GM12864 (cell line): ENCODE measurements around the gene H19.

Source experiments
- DNase-seq: peaks from one replicate; pipeline ENCODE4 v3.0.0-alpha.2; 2011; ENCODE audit warnings: low read depth
- H3K4me3 ChIP-seq: 2 replicates; pipeline ENCODE4 v1.5.1; 2011; ENCODE audit warnings: mild to moderate bottlenecking, low read depth, low read length, control low read depth
- TF ChIP-seq, protein P1 (sequence below): IDR thresholded peaks from 2 replicates; pipeline ENCODE4 v1.5.1; 2011; ENCODE audit warnings: low read depth, mild to moderate bottlenecking, moderate library complexity, low read length, control low read depth, inconsistent platforms; ENCODE audit errors: missing control alignments

The H19 gene

DNA sequence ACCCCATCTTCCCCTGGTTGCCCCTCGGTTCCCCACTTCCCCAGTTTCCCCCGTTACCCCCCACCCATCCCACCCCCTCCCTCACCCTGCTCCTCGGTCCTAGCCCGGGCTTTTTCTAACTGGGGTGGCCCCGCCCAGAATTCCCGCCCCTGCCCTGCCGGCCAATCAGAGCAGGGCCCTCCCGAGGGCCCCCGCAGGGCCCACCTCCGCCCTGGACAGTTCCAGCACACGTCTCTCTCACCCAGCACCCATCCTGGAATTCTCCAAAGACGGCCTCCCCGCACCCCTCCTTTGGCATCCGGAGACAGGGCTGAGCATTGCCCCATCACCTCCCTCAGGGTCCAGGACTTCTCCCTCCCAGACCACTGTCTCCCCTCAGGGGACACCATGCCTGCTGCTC lies at the start of gene H19:
H19 (minus strand) TSS at position 88 of the 400 bp plus-strand sequence.
- H3K4me3 ChIP-seq: no peak within 1 kb of the TSS
- TF ChIP-seq, protein P1, sequence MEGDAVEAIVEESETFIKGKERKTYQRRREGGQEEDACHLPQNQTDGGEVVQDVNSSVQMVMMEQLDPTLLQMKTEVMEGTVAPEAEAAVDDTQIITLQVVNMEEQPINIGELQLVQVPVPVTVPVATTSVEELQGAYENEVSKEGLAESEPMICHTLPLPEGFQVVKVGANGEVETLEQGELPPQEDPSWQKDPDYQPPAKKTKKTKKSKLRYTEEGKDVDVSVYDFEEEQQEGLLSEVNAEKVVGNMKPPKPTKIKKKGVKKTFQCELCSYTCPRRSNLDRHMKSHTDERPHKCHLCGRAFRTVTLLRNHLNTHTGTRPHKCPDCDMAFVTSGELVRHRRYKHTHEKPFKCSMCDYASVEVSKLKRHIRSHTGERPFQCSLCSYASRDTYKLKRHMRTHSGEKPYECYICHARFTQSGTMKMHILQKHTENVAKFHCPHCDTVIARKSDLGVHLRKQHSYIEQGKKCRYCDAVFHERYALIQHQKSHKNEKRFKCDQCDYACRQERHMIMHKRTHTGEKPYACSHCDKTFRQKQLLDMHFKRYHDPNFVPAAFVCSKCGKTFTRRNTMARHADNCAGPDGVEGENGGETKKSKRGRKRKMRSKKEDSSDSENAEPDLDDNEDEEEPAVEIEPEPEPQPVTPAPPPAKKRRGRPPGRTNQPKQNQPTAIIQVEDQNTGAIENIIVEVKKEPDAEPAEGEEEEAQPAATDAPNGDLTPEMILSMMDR: no peak
- no peak for DNase-seq

DNA sequence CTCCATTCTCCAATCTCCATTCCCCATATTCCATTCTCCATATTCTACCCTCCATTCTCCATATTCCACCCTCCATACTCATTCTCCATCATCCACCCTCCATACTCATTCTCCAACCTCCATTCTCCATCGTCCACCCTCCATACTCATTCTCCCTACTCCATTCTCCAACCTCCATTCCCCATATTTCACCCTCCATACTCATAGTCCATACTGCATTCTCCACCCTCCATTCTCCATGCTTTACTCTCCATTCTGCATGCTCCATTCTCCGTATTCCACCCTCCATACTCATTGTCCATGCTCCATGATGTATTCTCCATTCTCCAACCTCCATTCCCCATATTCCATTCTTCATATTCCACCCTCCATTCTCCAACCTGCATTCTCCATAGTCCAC lies 44.3 kb upstream of the H19 start:
- DNase-seq: no peak
- H3K4me3 ChIP-seq: no peak overlapping the region
- TF ChIP-seq, protein P1: no peak

DNA sequence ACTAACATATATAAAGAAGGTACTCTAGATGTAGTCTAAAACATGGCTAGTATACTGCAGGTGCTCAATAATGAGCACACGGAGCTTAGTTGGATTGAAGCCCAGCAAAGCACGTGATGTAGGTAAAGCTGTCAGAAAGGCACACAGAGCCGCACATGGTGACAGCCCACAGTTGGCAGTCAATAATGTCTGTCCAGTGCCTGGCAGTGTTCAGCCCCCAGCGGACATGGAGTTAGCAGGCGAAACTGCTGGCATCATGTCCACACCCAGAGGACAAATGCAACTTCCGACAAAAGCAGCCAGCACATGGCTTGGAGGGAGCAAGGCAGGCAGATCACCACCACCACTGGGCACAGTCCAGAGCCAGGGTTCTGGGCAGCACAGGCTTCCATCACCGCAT lies 43.5 kb upstream of the H19 start:
- no peak overlapping the region for H3K4me3 ChIP-seq
- TF ChIP-seq, protein P1: no peak
- no peak for DNase-seq

DNA sequence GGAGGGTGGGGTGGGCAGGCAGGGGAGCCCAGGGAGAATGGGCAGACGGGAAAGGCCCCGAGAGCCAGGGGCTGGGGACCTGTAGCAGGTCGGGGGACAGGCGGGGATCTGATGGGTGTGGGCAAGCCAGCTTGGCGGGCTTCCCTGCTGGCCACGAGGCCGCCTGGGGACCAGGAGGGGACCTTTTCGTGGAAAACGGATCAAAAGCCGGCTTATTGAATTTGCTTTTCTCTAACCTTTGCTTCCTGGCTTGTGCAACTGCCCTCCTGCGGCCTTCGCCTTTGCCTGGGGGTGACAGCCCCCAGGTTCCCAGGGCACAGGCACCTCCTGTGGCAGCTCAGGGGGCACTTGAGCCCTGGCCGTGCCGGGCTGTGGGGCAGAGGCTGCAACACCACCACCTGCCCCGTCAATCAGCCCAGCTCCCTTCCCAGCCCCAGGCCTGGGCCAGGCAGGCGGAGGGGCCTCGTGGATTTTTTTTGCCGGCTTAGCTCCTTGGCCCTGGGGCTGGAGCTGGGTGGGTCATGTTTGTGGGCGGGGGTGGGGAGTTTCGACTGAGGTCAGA lies 41.6 kb upstream of the H19 start:
- DNase-seq: no peak
- TF ChIP-seq, protein P1: no peak
- H3K4me3 ChIP-seq: no peak overlapping the region

DNA sequence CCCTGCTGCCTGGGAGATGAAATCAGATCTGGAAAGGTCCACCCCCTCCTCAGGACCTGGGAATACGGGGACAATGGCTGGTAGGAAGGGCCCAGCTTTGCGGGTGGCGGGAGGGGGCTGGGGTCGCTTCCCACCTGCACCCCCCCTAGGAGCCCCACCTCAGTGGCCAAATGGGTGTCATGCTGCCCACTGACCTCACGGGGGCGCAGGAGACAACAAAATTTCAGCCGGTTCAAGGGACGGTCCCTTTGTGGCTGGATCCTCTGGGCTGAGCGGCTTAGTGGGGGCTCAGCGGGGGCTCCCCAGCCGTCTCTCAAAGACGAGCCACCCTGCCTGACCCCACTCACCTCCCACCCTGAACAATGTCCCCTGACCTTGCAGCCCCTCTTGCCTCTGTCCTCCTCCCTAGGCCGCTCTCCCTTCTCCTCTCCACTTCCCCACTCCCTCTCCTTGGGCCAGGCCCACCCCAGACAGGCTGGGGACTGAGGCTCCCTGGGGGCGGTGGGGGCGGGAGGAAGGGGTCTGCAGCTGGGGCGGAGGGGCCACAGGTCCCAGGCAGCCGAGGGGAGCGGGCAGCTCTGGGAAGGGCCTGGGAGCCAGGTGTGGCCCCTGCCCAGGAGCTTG lies 39.3 kb upstream of the H19 start:
- DNase-seq: no peak
- TF ChIP-seq, protein P1: no peak
- no peak overlapping the region for H3K4me3 ChIP-seq

DNA sequence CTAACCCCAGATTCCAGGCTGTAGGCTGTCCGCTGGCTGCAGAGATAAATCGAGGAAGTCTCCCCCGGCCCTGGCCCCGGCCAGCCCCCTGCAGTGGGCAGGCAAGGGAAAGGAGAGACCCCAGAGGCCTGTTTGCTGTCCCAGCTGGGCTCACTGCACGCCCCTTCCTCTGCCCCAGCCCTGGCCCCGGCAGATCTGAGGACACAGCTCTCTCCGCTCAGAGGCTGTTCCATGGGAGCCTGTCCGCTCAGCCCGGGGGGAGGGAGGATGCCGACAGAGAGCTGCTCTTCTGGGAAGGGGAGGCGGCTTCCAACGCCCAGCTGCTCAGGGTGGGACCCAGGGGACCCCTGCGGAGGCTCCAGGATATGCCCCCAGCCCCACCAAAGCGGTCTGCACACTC lies 37.7 kb upstream of the H19 start:
- TF ChIP-seq, protein P1: no peak
- H3K4me3 ChIP-seq: no peak overlapping the region
- DNase-seq: no peak

DNA sequence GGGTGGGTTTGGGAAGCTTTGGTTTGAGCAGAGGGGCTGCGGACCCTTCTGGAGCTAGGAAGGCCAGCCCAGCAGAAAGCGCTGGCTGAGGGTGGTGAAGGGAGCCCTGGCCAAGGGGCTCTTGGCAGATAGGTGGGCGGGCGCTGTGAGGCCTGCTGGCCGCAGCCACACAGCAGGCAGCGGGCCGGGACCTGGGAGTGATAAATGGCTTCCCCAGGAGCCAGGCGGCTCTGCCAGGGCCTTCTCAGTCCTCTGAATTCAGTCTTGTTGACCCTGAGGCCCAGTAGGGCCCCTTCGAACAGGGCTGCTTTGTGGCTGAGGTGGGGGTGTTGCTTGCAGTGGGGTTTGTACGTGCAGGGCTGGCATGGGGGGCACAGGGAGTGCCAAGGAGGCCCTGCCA lies 33.4 kb upstream of the H19 start:
- no peak overlapping the region for H3K4me3 ChIP-seq
- TF ChIP-seq, protein P1: no peak
- DNase-seq: no peak
